Measurements from ENCODE around the gene WNT1. TPM values are rescaled to one million over a fixed set of nuclear protein-coding genes. Genes with fewer than 3 reads are reported as not detected.

WNT1 gene
- total and polyA plus RNA-seq, 9 donors = not detected

GRCh38 chr12:48970702-48971334 is 7.3 kb upstream of the WNT1 start:
- Histone ChIP-seq H3K27ac (no peak overlapping the region), H3K27me3 (no peaks in the 10 kb centered on the region)
- intact Hi-C loops (cut with DNase I) = no loop called here

GRCh38 chr12:48972213-48972951 is 5.7 kb upstream of the WNT1 start:
- no peak overlapping the region for H3K27ac ChIP-seq
- 18 to 26% (median 23%) methylated on average over 21 to 23 of the region's 23 CpGs for WGBS, 3 donors
- no peak for TF ChIP-seq POLR2A (IDR thresholded peaks at IDR 0.05)
- TF ChIP-seq, protein P1, sequence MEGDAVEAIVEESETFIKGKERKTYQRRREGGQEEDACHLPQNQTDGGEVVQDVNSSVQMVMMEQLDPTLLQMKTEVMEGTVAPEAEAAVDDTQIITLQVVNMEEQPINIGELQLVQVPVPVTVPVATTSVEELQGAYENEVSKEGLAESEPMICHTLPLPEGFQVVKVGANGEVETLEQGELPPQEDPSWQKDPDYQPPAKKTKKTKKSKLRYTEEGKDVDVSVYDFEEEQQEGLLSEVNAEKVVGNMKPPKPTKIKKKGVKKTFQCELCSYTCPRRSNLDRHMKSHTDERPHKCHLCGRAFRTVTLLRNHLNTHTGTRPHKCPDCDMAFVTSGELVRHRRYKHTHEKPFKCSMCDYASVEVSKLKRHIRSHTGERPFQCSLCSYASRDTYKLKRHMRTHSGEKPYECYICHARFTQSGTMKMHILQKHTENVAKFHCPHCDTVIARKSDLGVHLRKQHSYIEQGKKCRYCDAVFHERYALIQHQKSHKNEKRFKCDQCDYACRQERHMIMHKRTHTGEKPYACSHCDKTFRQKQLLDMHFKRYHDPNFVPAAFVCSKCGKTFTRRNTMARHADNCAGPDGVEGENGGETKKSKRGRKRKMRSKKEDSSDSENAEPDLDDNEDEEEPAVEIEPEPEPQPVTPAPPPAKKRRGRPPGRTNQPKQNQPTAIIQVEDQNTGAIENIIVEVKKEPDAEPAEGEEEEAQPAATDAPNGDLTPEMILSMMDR (IDR thresholded peaks at IDR 0.05) = no peak
- TF ChIP-seq EP300 (IDR thresholded peaks at IDR 0.05) = no peak
- peaks cover 4% of the 10 kb centered on the region for H3K4me1 ChIP-seq (ENCODE audit: insufficient read depth)
- H3K4me3 ChIP-seq = no peak overlapping the region
- intact Hi-C loops (cut with DNase I) = no loop called here
- DNase-seq = no peak
- H3K27me3 ChIP-seq = no peaks in the 10 kb centered on the region
- H3K9me3 ChIP-seq = no peaks in the 10 kb centered on the region
- no peaks in the 10 kb centered on the region for H3K36me3 ChIP-seq

More at GRCh38 chr12:48970702-48971334, 7.3 kb upstream of the WNT1 start:
- H3K9me3 ChIP-seq = no peaks in the 10 kb centered on the region
- 28 to 37% (median 33%) methylated on average over 10 of the region's 10 CpGs for WGBS, 3 donors
- TF ChIP-seq EP300 (IDR thresholded peaks at IDR 0.05) (no peak), POLR2A (IDR thresholded peaks at IDR 0.05) (no peak)
- TF ChIP-seq, protein P1 (IDR thresholded peaks at IDR 0.05) = no peak
- H3K36me3 ChIP-seq = no peaks in the 10 kb centered on the region
- DNase-seq = no peak
- no peak overlapping the region for H3K4me3 ChIP-seq
- H3K4me1 ChIP-seq (ENCODE audit: insufficient read depth) = peaks cover 4% of the 10 kb centered on the region

DNA sequence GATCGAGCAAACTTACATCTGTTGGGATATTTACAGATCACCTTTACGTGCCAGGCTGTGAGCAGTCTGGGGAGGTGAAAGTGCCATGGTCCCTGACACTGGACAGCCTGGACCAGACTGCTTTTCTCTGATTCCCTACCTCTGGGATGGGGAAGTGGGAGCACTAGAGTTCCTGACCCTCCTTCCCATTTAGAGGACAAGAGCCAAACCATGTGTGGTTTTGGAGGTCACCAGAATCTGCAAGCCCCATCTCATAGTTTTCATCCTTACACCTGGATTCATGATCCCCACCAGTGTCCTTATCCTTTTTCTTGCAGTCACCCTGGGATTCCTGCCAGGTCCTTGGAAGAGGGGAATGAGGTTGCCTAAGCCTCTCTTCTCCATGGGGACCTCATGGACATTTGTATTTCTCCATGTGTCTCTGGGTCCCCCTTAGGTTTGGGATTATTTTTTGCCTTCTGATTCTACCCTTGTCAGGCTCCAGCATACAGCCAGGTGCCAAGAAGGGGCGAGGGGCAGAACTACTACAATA is 5.1 kb upstream of the WNT1 start:
- WGBS, 3 donors = 26 to 45% (median 40%) methylated on average over 3 of the region's 3 CpGs
- Histone ChIP-seq H3K27me3 (no peaks in the 10 kb centered on the region), H3K4me1 (ENCODE audit: insufficient read depth) (peaks cover 4% of the 10 kb centered on the region), H3K36me3 (no peaks in the 10 kb centered on the region), H3K27ac (no peak overlapping the region), H3K9me3 (no peaks in the 10 kb centered on the region), H3K4me3 (no peak overlapping the region)
- intact Hi-C loops (cut with DNase I) = no loop called here
- no peak for DNase-seq
- TF ChIP-seq POLR2A (IDR thresholded peaks at IDR 0.05) (no peak), EP300 (IDR thresholded peaks at IDR 0.05) (no peak)
- TF ChIP-seq, protein P1 (IDR thresholded peaks at IDR 0.05) = no peak

GRCh38 chr12:48973531-48973930 is 4.6 kb upstream of the WNT1 start:
- no peaks in the 10 kb centered on the region for H3K9me3 ChIP-seq
- H3K36me3 ChIP-seq = no peaks in the 10 kb centered on the region
- TF ChIP-seq POLR2A (IDR thresholded peaks at IDR 0.05) (no peak), EP300 (IDR thresholded peaks at IDR 0.05) (no peak)
- TF ChIP-seq, protein P1 (IDR thresholded peaks at IDR 0.05) = no peak
- peaks cover 7% of the 10 kb centered on the region for H3K4me1 ChIP-seq (ENCODE audit: insufficient read depth)
- WGBS, 3 donors = 23 to 28% (median 24%) methylated on average over 7 to 12 of the region's 12 CpGs
- H3K27ac ChIP-seq = no peak overlapping the region
- intact Hi-C loops (cut with DNase I) = no loop called here
- peaks cover 4% of the 10 kb centered on the region for H3K27me3 ChIP-seq
- DNase-seq = peak in 1 of 5 donors; percentile 38
- H3K4me3 ChIP-seq = no peak overlapping the region

Measured in ovary (tissue), 9 donors.